Esophagus squamous epithelium (tissue), 4 donors: Measurements from ENCODE around the gene RNU11.

ENCODE experiments used
- CTCF ChIP-seq, 6 experiments: fragments of 450-650 bp in 4 of 6; fragments of 200-600 bp in 2 of 6; sonication (generic) in 2 of 6; IDR thresholded peaks; one replicate each; pipeline ENCODE4 v1.5.1; 2016 to 2019; ENCODE audit warnings: antibody characterized with exemption in 6 of 6, mild to moderate bottlenecking in 4 of 6, moderate library complexity in 4 of 6
- POLR2A ChIP-seq, 4 donors: fragments of 450-650 bp; IDR thresholded peaks; one replicate each; pipeline ENCODE4 v1.6.1; 2017; ENCODE audit warnings: antibody characterized with exemption in 4 of 4, mild to moderate bottlenecking in 4 of 4, moderate library complexity in 3 of 4

GRCh38 chr1:28656335-28656734 lies 7.9 kb downstream of the RNU11 start:
- TF ChIP-seq CTCF (IDR thresholded peaks at IDR 0.05) (no peak), POLR2A (IDR thresholded peaks at IDR 0.05) (no peak)
